ENCODE measurements around the gene ADGRG1.

The ADGRG1 gene

DNA sequence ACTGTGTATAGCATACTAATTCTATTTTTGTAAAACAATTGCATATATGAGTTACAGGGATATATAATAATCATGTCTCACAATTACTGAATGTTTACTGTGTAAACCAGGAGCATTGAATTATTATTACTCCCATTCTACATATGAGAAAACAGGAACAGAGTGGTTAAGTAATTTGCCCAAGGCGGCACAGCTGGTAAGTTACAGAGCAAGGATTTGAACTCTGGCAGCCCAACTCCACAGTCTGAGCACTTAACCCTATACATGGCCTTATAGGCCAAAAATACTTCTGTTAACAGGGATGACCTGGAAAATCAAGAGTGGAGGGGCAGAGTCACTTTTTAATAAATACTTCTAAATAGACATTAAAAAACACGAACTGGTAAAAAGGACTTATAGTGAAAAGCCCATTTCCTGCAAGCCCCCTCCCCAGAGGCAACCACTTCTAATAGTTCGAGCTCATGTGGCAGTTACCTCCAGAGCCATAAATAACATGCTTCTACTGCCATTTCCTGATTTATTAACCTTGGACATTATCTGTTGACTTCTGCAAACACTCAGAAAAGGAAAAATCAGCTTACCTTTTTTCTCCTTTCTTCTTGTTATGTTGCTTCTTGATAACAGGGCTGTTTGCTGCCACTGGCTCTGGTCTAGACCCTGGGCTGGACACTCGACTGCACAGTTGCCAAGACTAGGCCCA lies 22.1 kb upstream of the ADGRG1 start:
- DNase-seq (ENCODE audit: low read depth in 3 of 3) = no peak

DNA sequence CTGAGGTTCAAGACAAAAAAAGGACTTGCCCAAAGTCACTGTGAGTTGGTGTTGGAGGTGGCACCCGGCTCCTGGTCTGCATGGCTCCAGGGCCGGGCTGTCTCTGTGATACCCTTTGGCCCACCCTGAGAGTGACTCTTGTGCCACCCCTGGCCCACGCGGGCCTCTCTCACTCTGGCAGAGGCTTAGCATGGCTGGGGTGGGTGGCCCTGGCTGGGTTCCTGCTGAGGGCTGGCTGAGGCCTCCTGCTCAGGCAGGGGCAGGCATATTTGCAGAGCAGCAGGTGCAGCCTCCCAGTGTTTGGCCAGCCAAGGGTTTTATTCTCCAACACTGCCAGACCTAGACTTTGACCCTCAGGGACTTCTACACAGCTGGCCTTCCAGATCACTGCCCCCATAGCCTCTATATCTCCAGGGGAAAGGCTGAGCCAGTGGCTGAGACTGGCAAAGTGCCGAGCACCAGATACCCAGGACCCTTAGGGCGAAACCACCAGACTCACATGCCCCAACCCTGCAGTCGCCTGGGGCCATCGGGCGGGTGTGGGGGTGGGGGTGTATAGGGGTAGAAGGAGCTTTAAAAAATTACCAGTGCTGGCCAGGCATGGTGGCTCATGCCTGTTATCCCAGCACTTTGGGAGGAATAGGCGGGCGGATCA lies 21.5 kb upstream of the ADGRG1 start:
- no peak for DNase-seq (ENCODE audit: low read depth in 3 of 3)

- DNase-seq (ENCODE audit: low read depth in 3 of 3) = no peak
Measured at GRCh38 chr16:57607676-57608461, 20.6 kb upstream of the ADGRG1 start.

- DNase-seq (ENCODE audit: low read depth in 3 of 3) = no peak
Measured at GRCh38 chr16:57608462-57609113, 19.8 kb upstream of the ADGRG1 start.

DNA sequence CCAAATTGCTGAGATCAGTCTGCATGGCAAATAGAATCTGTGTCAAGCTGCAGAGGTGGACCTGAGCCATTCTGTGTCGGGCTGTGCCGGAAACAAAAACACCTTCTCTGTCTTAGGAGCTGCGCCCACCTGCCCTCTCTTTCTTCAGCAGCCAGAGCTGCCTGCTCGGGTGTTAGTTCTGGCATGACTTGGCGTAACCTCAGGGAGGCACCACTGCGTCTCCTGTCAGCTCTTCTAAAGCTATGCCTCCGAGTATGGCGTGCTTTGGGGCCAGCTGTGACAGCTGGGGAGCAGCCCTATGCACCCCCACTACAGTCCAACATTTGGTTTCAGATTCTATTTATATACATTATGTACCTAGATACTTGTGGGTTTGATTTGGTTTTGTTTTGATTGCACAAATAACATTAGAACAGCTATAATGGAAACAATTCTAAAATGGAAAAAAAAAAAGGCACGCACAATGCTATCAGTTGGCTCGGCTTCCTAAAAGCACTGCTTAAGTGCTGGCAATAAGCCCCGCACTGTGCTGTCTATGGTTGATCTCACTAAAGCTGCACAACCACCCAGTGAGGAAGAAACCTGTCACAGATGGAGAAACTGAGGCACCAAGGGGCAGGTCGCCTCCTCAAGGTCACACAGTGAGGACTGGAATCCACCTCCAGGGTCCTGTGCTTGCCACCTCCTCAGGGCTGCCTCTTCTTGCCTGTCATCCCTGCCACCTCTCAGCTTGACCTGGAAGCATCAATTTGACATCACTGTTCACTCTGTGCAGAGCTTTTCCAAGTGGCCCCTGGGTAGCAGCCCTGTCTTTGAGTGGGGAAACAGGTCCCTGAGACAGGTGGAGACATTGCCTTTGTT lies 18.7 kb upstream of the ADGRG1 start:
- peak; percentile 54 to 86 (median 58) for DNase-seq (ENCODE audit: low read depth in 3 of 3)

- DNase-seq (ENCODE audit: low read depth in 3 of 3) = no peak
Measured at GRCh38 chr16:57610611-57611010, 17.8 kb upstream of the ADGRG1 start.

DNA sequence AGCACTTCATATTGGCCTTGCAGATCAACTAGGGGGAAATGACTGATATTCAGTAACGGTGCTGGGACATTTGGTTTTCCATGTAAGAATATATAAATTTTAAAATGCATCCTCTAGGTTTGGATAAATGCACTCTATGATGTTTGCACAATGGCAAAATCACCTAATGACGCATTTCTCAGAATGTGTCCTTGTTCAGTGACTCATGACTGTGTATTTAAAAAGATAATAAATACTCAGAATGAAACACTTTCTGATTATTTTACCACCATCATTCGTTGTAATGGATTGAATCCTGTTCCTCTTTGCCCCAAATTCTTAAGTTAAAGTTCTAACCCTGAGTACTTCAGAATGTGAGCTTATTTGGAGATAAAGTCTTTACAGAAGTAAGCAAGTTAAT lies 17.2 kb upstream of the ADGRG1 start:
- DNase-seq (ENCODE audit: low read depth in 3 of 3) = no peak

- no peak for DNase-seq (ENCODE audit: low read depth in 3 of 3)
Measured at GRCh38 chr16:57611706-57612105, 16.7 kb upstream of the ADGRG1 start.

- no peak for DNase-seq (ENCODE audit: low read depth in 3 of 3)
Measured at GRCh38 chr16:57612494-57612893, 15.9 kb upstream of the ADGRG1 start.

DNA sequence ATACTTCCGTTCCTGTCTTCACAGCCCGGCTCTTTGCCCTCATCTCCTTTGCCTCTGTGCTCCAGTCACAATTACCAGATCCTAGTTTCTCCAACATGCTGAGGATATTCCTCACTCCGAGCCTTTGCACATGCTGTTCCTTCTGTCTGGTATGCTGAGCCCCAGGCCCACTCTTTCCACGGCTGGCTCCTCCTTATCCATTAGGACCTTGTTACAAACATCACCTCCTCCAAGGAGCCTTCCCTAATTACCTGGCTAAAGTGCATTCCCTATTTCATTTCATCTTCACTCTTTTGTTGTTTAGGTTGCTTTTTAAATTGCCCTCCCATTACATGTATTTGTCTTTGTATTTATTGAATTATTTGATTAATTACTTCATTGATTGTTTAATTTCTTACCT lies 14.9 kb upstream of the ADGRG1 start:
- no peak for DNase-seq (ENCODE audit: low read depth in 3 of 3)

DNA sequence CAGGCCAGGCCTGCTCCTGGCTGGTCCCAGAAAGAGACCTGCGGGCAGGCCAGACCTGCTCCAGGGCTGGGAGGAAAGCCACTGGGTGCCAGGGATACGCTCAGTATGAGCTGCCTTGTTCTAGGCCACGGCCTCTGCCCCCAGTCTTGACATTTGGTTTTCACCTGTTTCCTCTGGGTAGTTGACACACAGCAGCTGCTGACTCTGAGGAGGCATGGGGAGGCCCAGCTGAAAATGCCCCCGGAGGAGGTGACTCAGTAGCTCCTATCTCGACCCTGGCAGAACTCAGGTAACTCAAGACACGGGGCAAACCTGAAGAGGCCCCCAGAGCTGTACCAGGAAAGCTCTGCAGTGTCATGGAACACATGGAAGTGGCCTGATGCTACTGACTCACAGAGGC lies 13.9 kb upstream of the ADGRG1 start:
- peak in 2 of 3 donors; percentile 33 to 51 for DNase-seq (ENCODE audit: low read depth in 3 of 3)

DNA sequence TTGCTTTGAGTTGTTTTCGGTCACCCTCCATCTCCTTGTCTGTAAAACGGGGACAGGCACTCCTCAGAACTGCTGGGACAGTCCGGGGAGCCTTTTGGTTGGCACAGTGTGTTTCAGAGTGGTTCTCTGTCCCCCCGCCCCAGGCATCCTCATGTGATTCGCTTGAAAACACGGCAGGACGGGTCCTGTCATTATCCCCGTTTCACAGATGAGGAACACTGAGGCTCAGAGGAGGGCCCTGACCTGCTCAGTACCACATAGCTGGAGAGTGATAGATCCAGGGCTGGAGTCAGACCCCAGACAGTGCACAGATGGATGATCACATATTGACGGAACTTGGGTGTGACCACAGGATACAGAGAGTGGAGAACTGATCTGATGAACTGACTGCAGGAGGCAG lies 13.5 kb upstream of the ADGRG1 start:
- DNase-seq (ENCODE audit: low read depth in 3 of 3) = no peak

DNA sequence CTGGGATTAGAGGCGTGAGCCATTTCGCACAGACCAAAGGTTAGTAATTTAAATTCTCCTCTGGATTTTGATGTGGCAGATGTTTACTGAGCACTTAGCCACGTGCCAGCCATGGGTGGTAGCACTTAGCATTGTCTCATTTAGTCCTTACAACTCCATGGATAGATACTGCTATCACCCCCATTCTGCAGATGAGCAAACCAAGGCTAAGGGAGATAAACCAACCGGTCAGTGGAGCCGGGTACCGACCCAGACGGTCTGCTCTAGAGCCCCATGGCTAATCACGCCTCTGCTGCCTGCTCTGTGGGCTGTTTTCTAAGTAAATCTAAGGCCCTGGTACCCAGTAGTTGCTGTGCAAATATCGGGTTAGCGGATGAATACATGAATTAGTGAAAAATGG lies 12.6 kb upstream of the ADGRG1 start:
- DNase-seq (ENCODE audit: low read depth in 3 of 3) = no peak

DNA sequence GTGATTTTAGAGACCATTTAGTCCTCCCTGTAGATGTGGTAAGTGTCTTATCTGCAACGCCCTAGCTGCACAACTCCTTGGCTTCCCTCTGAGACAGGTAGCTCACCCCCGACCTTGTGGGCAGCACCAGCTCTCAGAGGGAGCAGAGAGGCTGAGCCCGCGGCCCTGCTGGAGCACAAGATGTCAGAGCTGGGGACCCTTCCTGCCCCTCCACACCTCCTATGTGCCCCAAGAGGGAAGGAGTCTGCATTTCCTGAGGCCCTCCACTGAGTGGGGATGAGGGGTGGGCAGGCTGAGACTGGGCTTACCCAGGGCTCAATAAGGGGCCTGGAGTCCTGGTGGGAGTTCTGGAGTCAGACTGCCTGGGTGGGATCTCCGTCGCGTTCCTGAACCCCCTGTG lies 12.2 kb upstream of the ADGRG1 start:
- DNase-seq (ENCODE audit: low read depth in 3 of 3) = no peak

DNA sequence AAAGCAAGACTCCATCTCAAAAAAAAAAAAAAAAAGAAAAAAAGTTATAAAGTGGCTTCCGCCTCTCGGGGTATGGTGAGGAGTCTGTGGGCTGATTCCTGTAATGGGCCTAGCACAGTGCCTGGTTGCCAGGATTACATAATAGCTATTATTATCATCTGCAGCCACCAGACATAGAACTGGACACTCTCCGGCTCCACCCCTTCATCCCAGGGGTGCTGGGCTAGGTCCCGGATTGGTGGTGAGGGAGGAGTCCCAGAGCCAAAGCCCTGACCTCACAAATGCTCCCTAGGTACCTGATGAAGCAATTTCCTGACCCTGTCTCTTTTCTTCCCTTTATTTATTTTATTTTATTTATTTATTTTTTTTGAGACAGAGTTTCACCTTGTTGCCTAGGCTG lies 11.6 kb upstream of the ADGRG1 start:
- DNase-seq (ENCODE audit: low read depth in 3 of 3) = no peak

DNA sequence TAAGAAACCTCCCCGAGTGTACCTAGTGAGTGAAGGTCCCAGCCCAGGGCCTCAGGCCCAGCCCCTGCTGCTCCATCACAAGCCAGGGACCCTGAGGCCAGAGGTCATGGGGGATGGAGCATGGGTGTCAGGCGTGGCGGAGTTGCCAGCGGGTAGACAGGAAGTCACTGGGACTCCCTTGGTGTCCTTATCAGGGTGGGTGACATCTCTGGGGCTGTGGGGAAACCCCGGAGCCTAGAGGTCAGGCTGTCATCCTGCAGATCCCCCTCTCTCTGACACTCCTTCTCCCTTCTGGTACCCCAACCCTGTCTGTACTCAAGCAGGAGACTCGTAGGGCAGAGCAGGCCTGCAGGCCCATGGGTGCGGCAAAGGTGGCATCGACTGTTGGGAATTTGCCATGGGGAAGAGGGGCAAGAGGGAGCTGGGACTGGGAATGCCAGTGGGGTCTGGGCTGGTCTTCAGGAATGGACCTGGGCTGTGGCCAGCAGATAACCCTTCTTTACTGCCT lies 10.8 kb upstream of the ADGRG1 start:
- DNase-seq (ENCODE audit: low read depth in 3 of 3) = no peak

- no peak for DNase-seq (ENCODE audit: low read depth in 3 of 3)
Measured at GRCh38 chr16:57618296-57619132, 9.9 kb upstream of the ADGRG1 start.

- DNase-seq (ENCODE audit: low read depth in 3 of 3) = no peak
Measured at GRCh38 chr16:57619133-57619605, 9.3 kb upstream of the ADGRG1 start.

DNA sequence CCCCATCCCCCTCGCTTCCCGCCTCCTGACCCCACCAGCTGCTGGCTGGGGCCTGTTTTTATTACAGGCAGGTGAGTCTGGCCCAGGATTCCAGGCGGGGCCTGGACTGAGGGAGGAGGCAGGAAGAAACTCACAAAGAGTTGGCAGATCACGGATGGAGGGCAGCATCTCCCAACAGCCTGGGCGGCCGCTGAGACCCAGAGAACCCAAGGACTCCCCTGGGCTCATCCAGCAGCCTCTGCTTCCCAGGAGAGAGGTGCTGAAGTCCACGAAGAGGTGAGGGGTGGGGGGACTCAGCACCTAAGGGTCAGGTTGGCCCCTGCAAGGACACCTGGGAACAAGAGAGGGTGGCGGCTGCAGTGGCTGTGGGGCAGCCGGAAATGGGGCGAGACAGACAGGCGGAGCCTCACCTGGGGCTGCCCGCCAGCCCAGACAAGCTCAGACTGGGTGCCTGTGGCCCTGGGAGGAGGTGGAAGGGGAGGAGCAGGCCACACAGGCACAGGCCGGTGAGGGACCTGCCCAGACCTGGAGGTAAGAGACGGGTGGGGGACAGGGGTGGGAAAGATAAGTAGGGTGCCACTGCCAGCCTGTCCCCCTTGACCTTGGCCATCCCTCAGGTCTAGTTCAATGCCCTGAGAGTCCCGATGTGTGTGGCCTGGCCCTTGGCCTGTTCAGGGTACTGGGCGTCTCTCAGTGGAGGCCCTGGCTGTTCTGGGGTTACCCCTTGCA lies 8.7 kb upstream of the ADGRG1 start:
- DNase-seq (ENCODE audit: low read depth in 3 of 3) = no peak
